Esophagus muscularis mucosa (tissue), 4 donors: ENCODE results near the gene ZMIZ1. TPM values are rescaled to one million over a fixed set of nuclear protein-coding genes. Genes with fewer than 3 reads are reported as not detected.
A peak's percentile ranks its signal among the peaks of the same experiment; 100 is the strongest.

Experiments
- DNase-seq: peaks from one replicate; pipeline ENCODE4 v3.0.0-alpha.2; 2017; ENCODE audit errors: extremely low spot score
- H3K27ac ChIP-seq, 4 donors: fragments of 200-600 bp; sonication (generic); replicated peaks in 1 of 4; 1 replicate in 3 of 4; 2 replicates in 1 of 4; pipeline ENCODE4 v1.5.1; 2016 to 2019; ENCODE audit warnings: mild to moderate bottlenecking in 1 of 4
- H3K27me3 ChIP-seq, 4 donors: fragments of 200-600 bp; sonication (generic); one replicate each; pipeline versions ENCODE4 v1.5.1 to v1.6.0; 2016 to 2019
- H3K36me3 ChIP-seq, 4 donors: fragments of 200-600 bp; sonication (generic); one replicate each; pipeline ENCODE4 v1.5.1; 2016 to 2019
- H3K4me1 ChIP-seq, 4 donors: fragments of 200-600 bp; sonication (generic); one replicate each; pipeline ENCODE4 v1.5.1; 2016 to 2019
- H3K4me3 ChIP-seq, 4 donors: fragments of 200-600 bp; sonication (generic); 1 replicate in 2 of 4; 2 replicates in 2 of 4; pipeline ENCODE4 v1.5.1; 2016 to 2019; ENCODE audit warnings: mild to moderate bottlenecking in 4 of 4, moderate library complexity in 1 of 4
- H3K9me3 ChIP-seq, 4 donors: fragments of 200-600 bp; sonication (generic); 1 replicate in 3 of 4; 2 replicates in 1 of 4; pipeline ENCODE4 v1.5.1; 2016 to 2019
- CTCF ChIP-seq, 3 experiments: fragments of 200-600 bp in 2 of 3; fragments of 450-650 bp in 1 of 3; sonication (generic) in 2 of 3; IDR thresholded peaks; one replicate each; pipeline ENCODE4 v1.5.1; 2017 to 2019; ENCODE audit warnings: antibody characterized with exemption in 3 of 3, mild to moderate bottlenecking in 2 of 3, moderate library complexity in 1 of 3
- EP300 ChIP-seq: sonication (generic); formaldehyde crosslinking; IDR thresholded peaks from one replicate; pipeline ENCODE4 v1.6.1; 2017; ENCODE audit warnings: antibody characterized with exemption
- POLR2A ChIP-seq: fragments of 450-650 bp; IDR thresholded peaks from one replicate; pipeline ENCODE4 v1.6.1; 2017; ENCODE audit warnings: antibody characterized with exemption, moderate library complexity, mild to moderate bottlenecking, low read depth
- POLR2AphosphoS5 ChIP-seq, 2 donors: sonication (generic); formaldehyde crosslinking; IDR thresholded peaks; one replicate each; pipeline ENCODE4 v1.6.1; 2017; ENCODE audit warnings: antibody characterized with exemption in 2 of 2
- whole genome bisulfite sequencing: methylation state at CpG from one replicate; pipeline ENCODE4 v1.1.5; 2018; 5-methylcytosine and 5-hydroxymethylcytosine counted together
- intact Hi-C: fragments of 100-400 bp; cut with DNase I; formaldehyde crosslinking; loops from one replicate; pipeline ENCODE4 v1.15.1; 2023
- total RNA-seq, 4 donors: library from RNA; depleted of rRNA; stranded (reverse); fragments of >200 nt; gene quantifications; one replicate each; pipeline versions ENCODE4 v1.1.0 to v1.2.1, GENCODE V29; 2016

Gene ZMIZ1
- total RNA-seq, 4 donors from 2014 or later, result 48.7 to 87.2 (median 66.0) TPM

- intact Hi-C loops, result no loop called here
- Histone ChIP-seq H3K27ac (peak overlapping the region; percentile 62 to 80 (median 68)), H3K9me3 (no peaks in the 10 kb centered on the region)
These were observed 170.6 kb downstream of the ZMIZ1 start for GRCh38 chr10:79239275-79239779.

GRCh38 chr10:79239924-79240581 lies 171.3 kb downstream of the ZMIZ1 start:
- intact Hi-C loops, result no loop called here

More at GRCh38 chr10:79239275-79239779, 170.6 kb downstream of the ZMIZ1 start:
- H3K4me1 ChIP-seq, result peaks cover 81 to 95% (median 94%) of the 10 kb centered on the region in 4 donors
- TF ChIP-seq POLR2A, result no peak
- peak; percentile 30 to 37 for TF ChIP-seq POLR2AphosphoS5 (IDR thresholded peaks at IDR 0.05)
- no peak for DNase-seq
- 72% methylated on average over 3 of the region's 10 CpGs for WGBS
- no peaks in the 10 kb centered on the region for H3K27me3 ChIP-seq
- peaks cover 0 to 18% (median 12%) of the 10 kb centered on the region in 4 donors for H3K36me3 ChIP-seq
- no peak overlapping the region for H3K4me3 ChIP-seq

GRCh38 chr10:79241629-79241989 lies 172.8 kb downstream of the ZMIZ1 start:
- Histone ChIP-seq H3K4me1 (peaks cover 84 to 96% (median 95%) of the 10 kb centered on the region in 4 donors), H3K27ac (peak overlapping the region; percentile 78 to 91 (median 82)), H3K4me3 (peak overlapping the region; percentile 64 to 79 (median 66)), H3K9me3 (no peaks in the 10 kb centered on the region), H3K27me3 (no peaks in the 10 kb centered on the region), H3K36me3 (peaks cover 0 to under 1% (median 0%) of the 10 kb centered on the region in 4 donors)
- no peak for TF ChIP-seq EP300
- TF ChIP-seq POLR2AphosphoS5 (IDR thresholded peaks at IDR 0.05), result no peak
- TF ChIP-seq POLR2A, result no peak
- TF ChIP-seq CTCF (IDR thresholded peaks at IDR 0.05), result no peak
- intact Hi-C loops, result no loop called here
- DNase-seq, result no peak
- WGBS, result 59% methylated on average over 5 of the region's 5 CpGs

More at GRCh38 chr10:79239924-79240581, 171.3 kb downstream of the ZMIZ1 start:
- WGBS, result 73% methylated on average over 28 of the region's 29 CpGs
- H3K27me3 ChIP-seq, result no peaks in the 10 kb centered on the region
- peak overlapping the region in 3 of 4 donors; percentile 66 to 80 (median 70) for H3K27ac ChIP-seq
- H3K36me3 ChIP-seq, result peaks cover 0 to 16% (median 7%) of the 10 kb centered on the region in 4 donors
- no peak for DNase-seq
- TF ChIP-seq EP300, result no peak
- no peak for TF ChIP-seq POLR2A
- no peak for TF ChIP-seq CTCF (IDR thresholded peaks at IDR 0.05)
- no peak for TF ChIP-seq POLR2AphosphoS5 (IDR thresholded peaks at IDR 0.05)
- no peaks in the 10 kb centered on the region for H3K9me3 ChIP-seq
- no peak overlapping the region for H3K4me3 ChIP-seq
- H3K4me1 ChIP-seq, result peaks cover 84 to 96% (median 95%) of the 10 kb centered on the region in 4 donors

- peak overlapping the region; percentile 78 to 91 (median 82) for H3K27ac ChIP-seq
- no peak for DNase-seq
- no peaks in the 10 kb centered on the region for H3K36me3 ChIP-seq
- 14% methylated on average over 7 of the region's 36 CpGs for WGBS
- TF ChIP-seq POLR2AphosphoS5 (IDR thresholded peaks at IDR 0.05), result peak in 1 of 2 donors; percentile 17
- no peak for TF ChIP-seq CTCF (IDR thresholded peaks at IDR 0.05)
- TF ChIP-seq EP300, result no peak
- peak; percentile 10 for TF ChIP-seq POLR2A
- H3K4me1 ChIP-seq, result peaks cover 84 to 96% (median 95%) of the 10 kb centered on the region in 4 donors
- H3K9me3 ChIP-seq, result no peaks in the 10 kb centered on the region
- peak overlapping the region; percentile 64 to 79 (median 66) for H3K4me3 ChIP-seq
- no peaks in the 10 kb centered on the region for H3K27me3 ChIP-seq
- intact Hi-C loops, result no loop called here
These were observed 173.3 kb downstream of the ZMIZ1 start for GRCh38 chr10:79241990-79242619.

GRCh38 chr10:79242620-79243152 lies 173.9 kb downstream of the ZMIZ1 start:
- Histone ChIP-seq H3K36me3 (no peaks in the 10 kb centered on the region), H3K9me3 (no peaks in the 10 kb centered on the region), H3K27ac (peak overlapping the region; percentile 78 to 91 (median 82)), H3K4me1 (peaks cover 84 to 96% (median 95%) of the 10 kb centered on the region in 4 donors), H3K4me3 (peak overlapping the region; percentile 64 to 79 (median 66)), H3K27me3 (no peaks in the 10 kb centered on the region)
- peak; percentile 62 to 67 for TF ChIP-seq POLR2AphosphoS5 (IDR thresholded peaks at IDR 0.05)
- TF ChIP-seq POLR2A, result no peak
- no peak for TF ChIP-seq CTCF (IDR thresholded peaks at IDR 0.05)
- no peak for TF ChIP-seq EP300
- WGBS, result no CpG with 5 or more reads among the region's 60 CpGs
- DNase-seq, result no peak
- intact Hi-C loops, result no loop called here
